K562 (cell line): ENCODE measurements around the gene IPO11. TPM values are rescaled to one million over a fixed set of nuclear protein-coding genes. Genes with fewer than 3 reads are reported as not detected.

Experiments used
- ATAC-seq: fragments of 200-7000 bp; cut with Tn5 transposase; 3 replicates; pipeline ENCODE4 v1.9.1; 2020; ENCODE audit warnings: moderate library complexity
- BruUV-seq: library from RNA; stranded (reverse); fragments of 400-500 nt; replicated peaks from 2 replicates; lab custom pipeline; 2021; lab: Mats Ljungman, UMichigan
- CTCF ChIA-PET: fragments of 300-600 bp; formaldehyde crosslinking; extraction: SDS; loops from one replicate; lab custom pipeline; 2021; ENCODE audit warnings: low intra/inter-chr PET ratio; lab: Yijun Ruan, JAX
- POLR2A ChIA-PET: fragments of 300-600, 350-650 bp; sonication (Branson Sonifier 250); formaldehyde crosslinking; extraction: SDS; loops from one replicate; lab custom pipeline; 2021; ENCODE audit warnings: antibody characterized with exemption, inconsistent platforms; lab: Yijun Ruan, JAX
- DNase-seq, 4 experiments: peaks; one replicate each; pipeline versions ENCODE4 v3.0.0 to v3.0.0-alpha.2; 2011 to 2018; ENCODE audit warnings: low spot score in 3 of 4, mixed read lengths in 3 of 4; ENCODE audit errors: extremely low read depth in 1 of 4
- FAIRE-seq: peaks from 2 replicates; lab custom pipeline; 2011; peaks lifted over from hg19 to GRCh38; lab: Jason Lieb, UNC
- H2AFZ ChIP-seq: 2 replicates; pipeline ENCODE4 v1.6.0; 2011; ENCODE audit warnings: low read depth, low read length, control low read depth, inconsistent platforms
- H3K27ac ChIP-seq: fragments of 200-600 bp; 3 replicates; pipeline ENCODE4 v1.8.0; 2011; ENCODE audit warnings: low read depth, mild to moderate bottlenecking, control low read depth, inconsistent platforms, low read length, moderate library complexity, mixed read lengths; ENCODE audit errors: extremely low read depth
- H3K27me3 ChIP-seq, 2 experiments: fragments of 300-600 bp in 1 of 2; 2 replicates in 1 of 2; 3 replicates in 1 of 2; pipeline versions ENCODE4 v1.6.0 to v1.8.0; 2011; ENCODE audit warnings: inconsistent platforms in 2 of 2, low read length in 2 of 2, mild to moderate bottlenecking in 1 of 2, mixed read lengths in 1 of 2, moderate library complexity in 1 of 2; ENCODE audit not compliant: control insufficient read depth in 2 of 2, insufficient read depth in 2 of 2
- H3K36me3 ChIP-seq: fragments of 300-600 bp; 3 replicates; pipeline ENCODE4 v1.8.0; 2011; ENCODE audit warnings: mild to moderate bottlenecking, low read length, inconsistent platforms; ENCODE audit not compliant: control insufficient read depth, insufficient read depth
- H3K4me1 ChIP-seq, 2 experiments: fragments of 200-600 bp in 1 of 2; replicated peaks in 1 of 2; 2 replicates in 1 of 2; 3 replicates in 1 of 2; pipeline versions ENCODE4 v1.5.1 to v1.8.0; 2011; ENCODE audit warnings: inconsistent platforms in 2 of 2, low read length in 2 of 2, mild to moderate bottlenecking in 1 of 2, mixed read lengths in 1 of 2, moderate library complexity in 1 of 2; ENCODE audit not compliant: control insufficient read depth in 2 of 2, insufficient read depth in 2 of 2
- H3K4me2 ChIP-seq: 2 replicates; pipeline ENCODE4 v1.6.1; 2011; ENCODE audit warnings: low read length, control low read depth, inconsistent platforms, mixed read lengths; ENCODE audit not compliant: insufficient read depth
- H3K4me3 ChIP-seq: fragments of 200-600 bp; sonication (generic), shearing (Covaris generic); 2 replicates; pipeline ENCODE4 v1.5.1; 2016; ENCODE audit warnings: control low read depth, inconsistent platforms
- H3K79me2 ChIP-seq: fragments of 200-600 bp; 3 replicates; pipeline ENCODE4 v1.8.0; 2011; ENCODE audit warnings: low read length, inconsistent platforms; ENCODE audit not compliant: control insufficient read depth, insufficient read depth
- H3K9ac ChIP-seq, 2 experiments: 2 replicates each; pipeline versions ENCODE4 v1.6.0 to v1.6.1; 2011; ENCODE audit warnings: low read depth in 2 of 2, low read length in 2 of 2, control low read depth in 1 of 2, inconsistent platforms in 1 of 2, mild to moderate bottlenecking in 1 of 2, mixed read lengths in 1 of 2; ENCODE audit not compliant: insufficient read depth in 1 of 2
- H3K9me1 ChIP-seq: one replicate; pipeline ENCODE4 v1.6.0; 2011; ENCODE audit warnings: inconsistent platforms, mild to moderate bottlenecking, low read length, moderate library complexity; ENCODE audit not compliant: control insufficient read depth, insufficient read depth
- H3K9me3 ChIP-seq: replicated peaks from 2 replicates; pipeline ENCODE4 v1.5.1; 2011; ENCODE audit warnings: low read depth, low read length, inconsistent platforms; ENCODE audit not compliant: control insufficient read depth, insufficient read depth
- H4K20me1 ChIP-seq: replicated peaks from 2 replicates; pipeline ENCODE4 v1.6.1; 2011; ENCODE audit warnings: low read length, inconsistent platforms, mixed read lengths; ENCODE audit not compliant: control insufficient read depth, insufficient read depth
- BRD9 ChIP-seq: fragments of 450-650 bp; IDR thresholded peaks from 2 replicates; pipeline ENCODE4 v1.6.1; 2018; ENCODE audit warnings: low read depth; ENCODE audit not compliant: partially characterized antibody
- DDX20 ChIP-seq: fragments of 450-650 bp; IDR thresholded peaks from 2 replicates; pipeline ENCODE4 v1.6.1; 2016; ENCODE audit warnings: missing genetic modification characterization, low read depth, mild to moderate bottlenecking, missing compliant biosample characterization, moderate library complexity
- E2F4 ChIP-seq: sonication (generic); formaldehyde crosslinking; IDR thresholded peaks from 2 replicates; pipeline ENCODE4 v1.8.0; 2022; ENCODE audit warnings: mild to moderate bottlenecking, low read depth, missing genetic modification reagents
- EHMT2 ChIP-seq: fragments of 450-650 bp; IDR thresholded peaks from 2 replicates; pipeline ENCODE4 v1.6.1; 2018; ENCODE audit warnings: antibody characterized with exemption
- MAX ChIP-seq: sonication (generic); formaldehyde crosslinking; IDR thresholded peaks from 2 replicates; pipeline ENCODE4 v1.9.0; 2022; ENCODE audit warnings: mild to moderate bottlenecking, missing genetic modification reagents
- MLLT1 ChIP-seq, 2 experiments: fragments of 450-650 bp; IDR thresholded peaks; 2 replicates each; pipeline ENCODE4 v1.6.1; 2016
- PCBP1 ChIP-seq: fragments of 200-400 bp; formaldehyde crosslinking; IDR thresholded peaks from 2 replicates; pipeline ENCODE4 v1.6.1; 2018; ENCODE audit warnings: mild to moderate bottlenecking, low read depth, low read length; ENCODE audit not compliant: poor library complexity, severe bottlenecking
- SIX5 ChIP-seq, 2 experiments: IDR thresholded peaks; 2 replicates each; pipeline ENCODE4 v1.6.1; 2011; ENCODE audit warnings: low read length in 2 of 2, borderline replicate concordance in 1 of 2, low read depth in 1 of 2, mild to moderate bottlenecking in 1 of 2, moderate library complexity in 1 of 2; ENCODE audit not compliant: insufficient read depth in 1 of 2
- ZNF174 ChIP-seq: fragments of 250-450 bp; sonication (Bioruptor Pico); IDR thresholded peaks from 2 replicates; pipeline ENCODE4 v1.4.0; 2020; ENCODE audit warnings: mild to moderate bottlenecking
- ZNF274 ChIP-seq: IDR thresholded peaks from 2 replicates; pipeline ENCODE4 v1.6.1; 2011; ENCODE audit warnings: low read depth, mild to moderate bottlenecking, low read length, moderate library complexity, borderline replicate concordance
- ZNF280A ChIP-seq: fragments of 450-650 bp; IDR thresholded peaks from 2 replicates; pipeline ENCODE4 v1.6.1; 2018; ENCODE audit warnings: mild to moderate bottlenecking, low read depth; ENCODE audit not compliant: partially characterized antibody
- WGBS: fragments of 100-300 bp; shearing (Covaris generic); methylation state at CpG from one replicate; pipeline ENCODE4 v1.1.6; 2016; ENCODE audit warnings: low coverage, mixed read lengths; ENCODE audit not compliant: insufficient coverage; ENCODE audit errors: missing lambda C conversion rate; 5-methylcytosine and 5-hydroxymethylcytosine counted together
- in situ Hi-C: fragments of 300-500 bp; cut with MboI; formaldehyde crosslinking; loops from 4 replicates; pipeline ENCODE4 v1.15.0; 2018; ENCODE audit warnings: inconsistent platforms, mixed read lengths
- intact Hi-C: fragments of 100-400 bp; cut with micrococcal nuclease; formaldehyde crosslinking; loops from 2 replicates; pipeline ENCODE4 v1.14.2; 2022
- polyA plus RNA-seq, 8 experiments: library from polyadenylated mRNA; depleted of rRNA in 4 of 8; stranded (reverse) in 5 of 8; unstranded in 3 of 8; fragments of >200 nt; fragmentation: Nextera tagmentation in 2 of 8; fragmentation: Illumina TruSeq in 1 of 8; extraction: Ambion mirVana in 2 of 8; extraction: Trizol in 1 of 8; gene quantifications; 2 replicates each; pipeline versions ENCODE4 v1.2.1 to v1.2.3, GENCODE V29; 2011 to 2014; ENCODE audit warnings: inconsistent platforms in 1 of 8, missing spikeins in 1 of 8
- total RNA-seq, 7 experiments: library from RNA; depleted of rRNA in 6 of 7; stranded (reverse); fragments of >200 nt in 6 of 7; fragmentation: Illumina TruSeq in 2 of 7; extraction: Trizol in 2 of 7; gene quantifications; 2 replicates each; pipeline versions ENCODE4 v1.2.1 to v1.2.3, GENCODE V29; 2011 to 2021; ENCODE audit warnings: low replicate concordance in 1 of 7

The IPO11 gene
- total and polyA plus RNA-seq, 9 of the 15 experiments (the other 6 are each of a cell fraction or from before 2014, with no cell fraction given): 38.7 to 96.0 (median 70.9) TPM

- no peaks in the 10 kb centered on the region for H3K27me3 ChIP-seq
Measured at GRCh38 chr5:62579761-62580160, 167.2 kb downstream of the IPO11 start.

More at GRCh38 chr5:62579761-62580160, 167.2 kb downstream of the IPO11 start:
- FAIRE-seq (no peak), ATAC-seq (no peak), DNase-seq (no peak)
- Histone ChIP-seq H3K4me2 (no peak overlapping the region), H3K9me3 (no peaks in the 10 kb centered on the region), H2AFZ (no peak overlapping the region), H4K20me1 (no peaks in the 10 kb centered on the region), H3K9ac (no peak overlapping the region), H3K4me1 (peaks cover 3 to 5% of the 10 kb centered on the region in 2 experiments; a peak in 3 of 5 replicates), H3K27ac (no peak overlapping the region), H3K4me3 (no peak overlapping the region), H3K79me2 (no peaks in the 10 kb centered on the region; the same call in 2 of the 3 replicates), H3K36me3 (peaks cover 20% of the 10 kb centered on the region; the same call in 2 of the 3 replicates), H3K9me1 (no peaks in the 10 kb centered on the region)
- WGBS: 99% methylated on average over 5 of the region's 5 CpGs
- BruUV-seq: no TSS peak
- in situ Hi-C loops: no loop called here
- intact Hi-C loops: no loop called here
- no peak for TF ChIP-seq ZNF280A
- no peak for TF ChIP-seq ZNF174 (CRISPR knock-in tag)
- no peak for TF ChIP-seq ZNF274
- TF ChIP-seq DDX20 (tag): no peak
- TF ChIP-seq MAX (CRISPR knock-in tag): no peak
- TF ChIP-seq EHMT2: no peak
- TF ChIP-seq MLLT1 (IDR thresholded peaks at IDR 0.05): no peak
- no peak for TF ChIP-seq E2F4
- no peak for TF ChIP-seq BRD9
- no peak for TF ChIP-seq PCBP1
- no peak for TF ChIP-seq SIX5 (IDR thresholded peaks at IDR 0.05; ENCODE audit: borderline replicate concordance in 1 of 2, insufficient read depth in 1 of 2, low read depth in 1 of 2, low read length in 2 of 2)
- POLR2A ChIA-PET: no interaction called here
- CTCF ChIA-PET: no interaction called here
